GM12878 (cell line): ENCODE results near the gene SKIL. TPM values are rescaled to one million over a fixed set of nuclear protein-coding genes. Genes with fewer than 3 reads are reported as not detected.

Experiments used
- ATAC-seq: fragments of 200-7000 bp; cut with Tn5 transposase; 3 replicates; pipeline ENCODE4 v1.9.1; 2020; ENCODE audit warnings: mild to moderate bottlenecking, moderate library complexity
- BruUV-seq: library from RNA; stranded (reverse); fragments of 400-500 nt; replicated peaks from 2 replicates; lab custom pipeline; 2021; lab: Mats Ljungman, UMichigan
- CTCF ChIA-PET: fragments of 300-600 bp; sonication (Branson Sonifier 250); formaldehyde crosslinking; extraction: SDS; loops from one replicate; lab custom pipeline; 2021; ENCODE audit warnings: inconsistent platforms; lab: Yijun Ruan, JAX
- POLR2A ChIA-PET: fragments of 350-600 bp; formaldehyde crosslinking; extraction: SDS; loops from one replicate; lab custom pipeline; 2021; ENCODE audit warnings: inconsistent platforms; lab: Charles Lee
- RAD21 ChIA-PET: fragments of 300-600 bp; sonication (Branson Sonifier 250); formaldehyde crosslinking; loops from one replicate; lab custom pipeline; 2023; ENCODE audit warnings: antibody characterized with exemption; ENCODE audit not compliant: unreplicated experiment; lab: Charles Lee
- SMC1A ChIA-PET: fragments of 300-600 bp; sonication (Branson Sonifier 250); formaldehyde crosslinking; loops from one replicate; lab custom pipeline; 2023; ENCODE audit not compliant: unreplicated experiment, uncharacterized antibody; lab: Charles Lee
- DNase-seq: peaks from one replicate; pipeline ENCODE4 v3.0.0-alpha.2; 2011; ENCODE audit warnings: low read depth, low spot score
- FAIRE-seq: peaks from 3 replicates; lab custom pipeline; 2011; peaks lifted over from hg19 to GRCh38; lab: Jason Lieb, UNC
- H2AFZ ChIP-seq: 2 replicates; pipeline ENCODE4 v1.6.0; 2011; ENCODE audit warnings: low read depth, low read length, control low read depth; ENCODE audit not compliant: control insufficient read depth
- H3K27ac ChIP-seq: 2 replicates; pipeline ENCODE4 v1.5.1; 2011; ENCODE audit warnings: control low read depth; ENCODE audit not compliant: control insufficient read depth, insufficient read depth
- H3K27me3 ChIP-seq, 2 experiments: replicated peaks in 1 of 2; 2 replicates each; pipeline versions ENCODE4 v1.6.0 to v1.6.1; 2011; ENCODE audit warnings: low read length in 1 of 2; ENCODE audit not compliant: control insufficient read depth in 2 of 2, insufficient read depth in 2 of 2
- H3K36me3 ChIP-seq, 2 experiments: 2 replicates each; pipeline ENCODE4 v1.5.1; 2011; ENCODE audit warnings: low read length in 1 of 2; ENCODE audit not compliant: control insufficient read depth in 2 of 2, insufficient read depth in 2 of 2
- H3K4me1 ChIP-seq: 2 replicates; pipeline ENCODE4 v1.6.1; 2011; ENCODE audit warnings: mild to moderate bottlenecking, low read length, moderate library complexity, mixed read lengths; ENCODE audit not compliant: control insufficient read depth, insufficient read depth
- H3K4me2 ChIP-seq: 2 replicates; pipeline ENCODE4 v1.6.0; 2011; ENCODE audit warnings: control low read depth; ENCODE audit not compliant: control insufficient read depth, insufficient read depth
- H3K4me3 ChIP-seq: fragments of 200-600 bp; sonication (generic); 2 replicates; pipeline ENCODE4 v1.5.1; 2016
- H3K79me2 ChIP-seq: 2 replicates; pipeline ENCODE4 v1.6.0; 2011; ENCODE audit warnings: low read length; ENCODE audit not compliant: control insufficient read depth, insufficient read depth
- H3K9ac ChIP-seq: 2 replicates; pipeline ENCODE4 v1.8.0; 2011; ENCODE audit warnings: low read length, control low read depth, mixed read lengths; ENCODE audit not compliant: control insufficient read depth, insufficient read depth
- H3K9me3 ChIP-seq: replicated peaks from 3 replicates; pipeline ENCODE4 v1.5.1; 2011; ENCODE audit warnings: mild to moderate bottlenecking, low read length; ENCODE audit not compliant: control insufficient read depth, insufficient read depth
- H4K20me1 ChIP-seq: 2 replicates; pipeline ENCODE4 v1.6.0; 2011; ENCODE audit not compliant: control insufficient read depth, insufficient read depth
- HDGF ChIP-seq: fragments of 450-650 bp; IDR thresholded peaks from 2 replicates; pipeline ENCODE4 v1.6.1; 2016; ENCODE audit warnings: antibody characterized with exemption
- HSF1 ChIP-seq: fragments of 150-350 bp; IDR thresholded peaks from 2 replicates; pipeline ENCODE4 v1.6.1; 2014; ENCODE audit warnings: mild to moderate bottlenecking, low read depth, low read length
- IKZF1 ChIP-seq: fragments of 450-650 bp; conservative IDR thresholded peaks from 2 replicates; pipeline ENCODE4 v1.6.1; 2017; ENCODE audit warnings: antibody characterized with exemption, mild to moderate bottlenecking
- MEF2A ChIP-seq: IDR thresholded peaks from 2 replicates; pipeline ENCODE4 v1.6.1; 2011; ENCODE audit warnings: low read depth, mild to moderate bottlenecking, low read length, moderate library complexity; ENCODE audit not compliant: insufficient read depth
- MYB ChIP-seq: fragments of 150-350 bp; IDR thresholded peaks from 2 replicates; pipeline ENCODE4 v1.6.1; 2014; ENCODE audit warnings: mild to moderate bottlenecking, low read depth, low read length, borderline replicate concordance
- NRF1 ChIP-seq: conservative IDR thresholded peaks from 2 replicates; pipeline ENCODE4 v1.6.1; 2011; ENCODE audit warnings: mild to moderate bottlenecking, low read depth, low read length, improper control_type of control experiment
- PML ChIP-seq: IDR thresholded peaks from 2 replicates; pipeline ENCODE4 v1.6.1; 2012; ENCODE audit warnings: low read length, inconsistent platforms
- POLR2A ChIP-seq: IDR thresholded peaks from 2 replicates; pipeline ENCODE4 v1.6.1; 2011; ENCODE audit warnings: low read depth, mild to moderate bottlenecking, low read length
- POLR2AphosphoS5 ChIP-seq: IDR thresholded peaks from 2 replicates; pipeline ENCODE4 v1.6.1; 2011; ENCODE audit warnings: mild to moderate bottlenecking, low read length, inconsistent platforms
- RFX5 ChIP-seq: IDR thresholded peaks from 2 replicates; pipeline ENCODE4 v1.6.1; 2011; ENCODE audit warnings: low read depth, low read length, improper control_type of control experiment
- SMAD5 ChIP-seq: IDR thresholded peaks from 2 replicates; pipeline ENCODE4 v1.6.1; 2016; ENCODE audit warnings: antibody characterized with exemption, low read depth
- SUPT20H ChIP-seq: IDR thresholded peaks from 2 replicates; pipeline ENCODE4 v1.6.1; 2011; ENCODE audit warnings: low read depth, mild to moderate bottlenecking, low read length, moderate library complexity, borderline replicate concordance; ENCODE audit not compliant: control insufficient read depth
- in situ Hi-C: fragments of 300-500 bp; cut with MboI; formaldehyde crosslinking; loops from 9 replicates; pipeline ENCODE4 v1.14.3; 2018; ENCODE audit warnings: mixed read lengths
- intact Hi-C: fragments of 100-400 bp; cut with micrococcal nuclease; formaldehyde crosslinking; loops from one replicate; pipeline ENCODE4 v1.14.2; 2022; ENCODE audit not compliant: unreplicated experiment
- polyA plus RNA-seq, 11 experiments: library from polyadenylated mRNA; depleted of rRNA in 4 of 11; unstranded in 6 of 11; stranded (reverse) in 5 of 11; fragments of >200 nt; fragmentation: Nextera tagmentation in 4 of 11; fragmentation: Illumina TruSeq in 1 of 11; extraction: Ambion mirVana in 4 of 11; extraction: Trizol in 1 of 11; gene quantifications; 1 replicate in 1 of 11; 2 replicates in 10 of 11; pipeline versions ENCODE4 v1.2.1 to v1.2.3, GENCODE V29; 2011 to 2016; ENCODE audit warnings: inconsistent platforms in 2 of 11, missing spikeins in 2 of 11, low read depth in 1 of 11
- total RNA-seq, 4 experiments: library from RNA; depleted of rRNA in 3 of 4; stranded (reverse); fragments of >200 nt in 3 of 4; fragmentation: Illumina TruSeq in 1 of 4; extraction: Trizol in 1 of 4; gene quantifications; 2 replicates each; pipeline versions ENCODE4 v1.2.1 to v1.2.3, GENCODE V29; 2013 to 2021
- TF ChIP-seq, protein P1 (sequence below): IDR thresholded peaks from 2 replicates; pipeline ENCODE4 v1.6.1; 2011; ENCODE audit warnings: borderline replicate concordance, low read depth, mild to moderate bottlenecking, moderate library complexity, low read length; ENCODE audit not compliant: insufficient read depth, poor library complexity, severe bottlenecking
- TF ChIP-seq, protein P2 (sequence below): fragments of 450-650 bp; IDR thresholded peaks from 2 replicates; pipeline ENCODE4 v1.6.1; 2014; ENCODE audit warnings: mild to moderate bottlenecking

SKIL gene
- total and polyA plus RNA-seq, 10 of the 15 experiments (the other 5 are each of a cell fraction or from before 2014, with no cell fraction given): 2.7 to 14.8 (median 6.7) TPM

GRCh38 chr3:170353485-170353884, 4.0 kb upstream of the SKIL start:
- Histone ChIP-seq H2AFZ (no peak overlapping the region), H3K79me2 (peaks cover 4% of the 10 kb centered on the region), H4K20me1 (no peaks in the 10 kb centered on the region), H3K9me3 (no peaks in the 10 kb centered on the region), H3K9ac (no peak overlapping the region), H3K27ac (no peak overlapping the region), H3K4me3 (no peak overlapping the region), H3K27me3 (no peaks in the 10 kb centered on the region), H3K36me3 (no peaks in the 10 kb centered on the region), H3K4me1 (peaks cover 52% of the 10 kb centered on the region), H3K4me2 (peak overlapping the region; percentile 15; the same call in 1 of the 2 replicates)
- TF ChIP-seq, protein P1, sequence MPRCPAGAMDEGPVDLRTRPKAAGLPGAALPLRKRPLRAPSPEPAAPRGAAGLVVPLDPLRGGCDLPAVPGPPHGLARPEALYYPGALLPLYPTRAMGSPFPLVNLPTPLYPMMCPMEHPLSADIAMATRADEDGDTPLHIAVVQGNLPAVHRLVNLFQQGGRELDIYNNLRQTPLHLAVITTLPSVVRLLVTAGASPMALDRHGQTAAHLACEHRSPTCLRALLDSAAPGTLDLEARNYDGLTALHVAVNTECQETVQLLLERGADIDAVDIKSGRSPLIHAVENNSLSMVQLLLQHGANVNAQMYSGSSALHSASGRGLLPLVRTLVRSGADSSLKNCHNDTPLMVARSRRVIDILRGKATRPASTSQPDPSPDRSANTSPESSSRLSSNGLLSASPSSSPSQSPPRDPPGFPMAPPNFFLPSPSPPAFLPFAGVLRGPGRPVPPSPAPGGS: no peak
- TF ChIP-seq IKZF1 (no peak), MEF2A (no peak), POLR2A (no peak), MYB (no peak), PML (no peak), SUPT20H (no peak), HSF1 (no peak), NRF1 (no peak), POLR2AphosphoS5 (no peak), RFX5 (no peak), SMAD5 (no peak), HDGF (no peak)
- TF ChIP-seq, protein P2, sequence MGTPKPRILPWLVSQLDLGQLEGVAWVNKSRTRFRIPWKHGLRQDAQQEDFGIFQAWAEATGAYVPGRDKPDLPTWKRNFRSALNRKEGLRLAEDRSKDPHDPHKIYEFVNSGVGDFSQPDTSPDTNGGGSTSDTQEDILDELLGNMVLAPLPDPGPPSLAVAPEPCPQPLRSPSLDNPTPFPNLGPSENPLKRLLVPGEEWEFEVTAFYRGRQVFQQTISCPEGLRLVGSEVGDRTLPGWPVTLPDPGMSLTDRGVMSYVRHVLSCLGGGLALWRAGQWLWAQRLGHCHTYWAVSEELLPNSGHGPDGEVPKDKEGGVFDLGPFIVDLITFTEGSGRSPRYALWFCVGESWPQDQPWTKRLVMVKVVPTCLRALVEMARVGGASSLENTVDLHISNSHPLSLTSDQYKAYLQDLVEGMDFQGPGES: no peak
- SMC1A ChIA-PET: interaction anchor here (0.7 to 2.7 kb wide), 13 partner anchors 12 to 409 kb away, joined by 3 to 9 read pairs (median 3); no protein-coding TSS in a partner anchor
- no TSS peak for BruUV-seq
- RAD21 ChIA-PET: interaction anchor here (0.8 to 1.3 kb wide), 6 partner anchors 8 to 281 kb away, joined by 3 to 4 read pairs (median 4); partner anchors contain the start of gene PRKCI
- no peak for DNase-seq
- CTCF ChIA-PET: interaction anchor here (0.9 to 1.3 kb wide), 5 partner anchors 14 to 61 kb away, joined by 3 to 8 read pairs (median 3); no protein-coding TSS in a partner anchor
- ATAC-seq: no peak
- intact Hi-C loops (loop anchor here (10.0 kb wide), 1 partner anchor 1111 kb away; the partner anchor contains the start of gene TNIK), in situ Hi-C loops (no loop called here)
- FAIRE-seq: no peak
- POLR2A ChIA-PET: interaction anchor here (0.6 to 0.9 kb wide), 2 partner anchors 9 to 101 kb away, joined by 4 read pairs; no protein-coding TSS in a partner anchor
